ENCODE data around the gene SFSWAP. TPM values are rescaled to one million over a fixed set of nuclear protein-coding genes. Genes with fewer than 3 reads are reported as not detected.

The SFSWAP gene
- total and polyA plus RNA-seq, 4 donors: 6.1 to 21.6 (median 10.1) TPM

GRCh38 chr12:131787143-131787660 is 76.3 kb downstream of the SFSWAP start:
- Histone ChIP-seq H3K27me3 (ENCODE audit: control insufficient read depth in 4 of 4, insufficient read depth in 4 of 4, low read length in 3 of 4) (no peaks in the 10 kb centered on the region), H3K27ac (ENCODE audit: low read depth in 1 of 2, low read length in 2 of 2) (no peak overlapping the region), H3K4me1 (ENCODE audit: control insufficient read depth in 4 of 4, insufficient read depth in 4 of 4, low read length in 3 of 4) (no peaks in the 10 kb centered on the region), H3K4me3 (ENCODE audit: low read depth in 1 of 3, low read length in 3 of 3) (no peak overlapping the region), H3K36me3 (ENCODE audit: control insufficient read depth in 4 of 4, insufficient read depth in 3 of 4, low read depth in 1 of 4, low read length in 3 of 4) (peaks cover 8 to 60% (median 40%) of the 10 kb centered on the region in 4 donors), H3K9ac (ENCODE audit: low read depth in 1 of 2, low read length in 2 of 2) (no peak overlapping the region), H3K9me3 (ENCODE audit: control insufficient read depth in 4 of 4, low read length in 3 of 4) (no peaks in the 10 kb centered on the region)
- WGBS: 96% methylated on average over 17 of the region's 17 CpGs
- DNase-seq (ENCODE audit: low spot score): no peak
- TF ChIP-seq JUND (IDR thresholded peaks at IDR 0.05) (no peak), ATF3 (IDR thresholded peaks at IDR 0.05) (no peak), SP1 (IDR thresholded peaks at IDR 0.05) (no peak), EGR1 (IDR thresholded peaks at IDR 0.05; ENCODE audit: low read depth in 2 of 2) (no peak), FOXA2 (IDR thresholded peaks at IDR 0.05) (no peak), HNF4G (IDR thresholded peaks at IDR 0.05) (no peak), REST (IDR thresholded peaks at IDR 0.05) (no peak), YY1 (IDR thresholded peaks at IDR 0.05) (no peak), RXRA (IDR thresholded peaks at IDR 0.05) (no peak), GABPA (IDR thresholded peaks at IDR 0.05 in 1 of 2, conservative IDR thresholded peaks at IDR 0.05 in 1 of 2) (no peak), HNF4A (conservative IDR thresholded peaks at IDR 0.05) (no peak), MAX (IDR thresholded peaks at IDR 0.05) (no peak)

GRCh38 chr12:131788070-131788469 is 77.2 kb downstream of the SFSWAP start:
- TF ChIP-seq JUND (IDR thresholded peaks at IDR 0.05): no peak
- no peak for TF ChIP-seq REST (IDR thresholded peaks at IDR 0.05)
- TF ChIP-seq SP1 (IDR thresholded peaks at IDR 0.05): no peak
- no peak for TF ChIP-seq YY1 (IDR thresholded peaks at IDR 0.05)
- TF ChIP-seq FOXA1 (IDR thresholded peaks at IDR 0.05): no peak
- no peak for TF ChIP-seq ATF3 (IDR thresholded peaks at IDR 0.05)
- TF ChIP-seq RAD21 (IDR thresholded peaks at IDR 0.05): no peak
- TF ChIP-seq HNF4A (conservative IDR thresholded peaks at IDR 0.05): no peak
- no peak for TF ChIP-seq MAX (IDR thresholded peaks at IDR 0.05)
- TF ChIP-seq ZBTB33 (IDR thresholded peaks at IDR 0.05): no peak
- TF ChIP-seq GABPA (IDR thresholded peaks at IDR 0.05 in 1 of 2, conservative IDR thresholded peaks at IDR 0.05 in 1 of 2): no peak
- no peak for TF ChIP-seq RXRA (IDR thresholded peaks at IDR 0.05)
- TF ChIP-seq HNF4G (IDR thresholded peaks at IDR 0.05): no peak
- TF ChIP-seq NR2F2 (IDR thresholded peaks at IDR 0.05): no peak
- no peak for TF ChIP-seq FOXA2 (IDR thresholded peaks at IDR 0.05)
- no peak for TF ChIP-seq TAF1 (conservative IDR thresholded peaks at IDR 0.05)
- TF ChIP-seq EGR1 (IDR thresholded peaks at IDR 0.05; ENCODE audit: low read depth in 2 of 2): no peak
- no peak for TF ChIP-seq CTCF (IDR thresholded peaks at IDR 0.05; ENCODE audit: low read depth, low read length, missing input control)
- no peaks in the 10 kb centered on the region for H3K4me1 ChIP-seq (ENCODE audit: control insufficient read depth in 4 of 4, insufficient read depth in 4 of 4, low read length in 3 of 4)
- no peak overlapping the region for H3K27ac ChIP-seq (ENCODE audit: low read depth in 1 of 2, low read length in 2 of 2)
- 95% methylated on average over 11 of the region's 11 CpGs for WGBS
- H3K27me3 ChIP-seq (ENCODE audit: control insufficient read depth in 4 of 4, insufficient read depth in 4 of 4, low read length in 3 of 4): no peaks in the 10 kb centered on the region
- H3K36me3 ChIP-seq (ENCODE audit: control insufficient read depth in 4 of 4, insufficient read depth in 3 of 4, low read depth in 1 of 4, low read length in 3 of 4): peaks cover 7 to 63% (median 37%) of the 10 kb centered on the region in 4 donors
- no peaks in the 10 kb centered on the region for H3K9me3 ChIP-seq (ENCODE audit: control insufficient read depth in 4 of 4, low read length in 3 of 4)
- H3K9ac ChIP-seq (ENCODE audit: low read depth in 1 of 2, low read length in 2 of 2): no peak overlapping the region
- no peak for DNase-seq (ENCODE audit: low spot score)
- H3K4me3 ChIP-seq (ENCODE audit: low read depth in 1 of 3, low read length in 3 of 3): no peak overlapping the region
